ENCODE measurements around the gene SNRPE.

GRCh38 chr1:203860396-203861025 lies 888 bp upstream of the SNRPE start:
- TF ChIP-seq, protein P1, sequence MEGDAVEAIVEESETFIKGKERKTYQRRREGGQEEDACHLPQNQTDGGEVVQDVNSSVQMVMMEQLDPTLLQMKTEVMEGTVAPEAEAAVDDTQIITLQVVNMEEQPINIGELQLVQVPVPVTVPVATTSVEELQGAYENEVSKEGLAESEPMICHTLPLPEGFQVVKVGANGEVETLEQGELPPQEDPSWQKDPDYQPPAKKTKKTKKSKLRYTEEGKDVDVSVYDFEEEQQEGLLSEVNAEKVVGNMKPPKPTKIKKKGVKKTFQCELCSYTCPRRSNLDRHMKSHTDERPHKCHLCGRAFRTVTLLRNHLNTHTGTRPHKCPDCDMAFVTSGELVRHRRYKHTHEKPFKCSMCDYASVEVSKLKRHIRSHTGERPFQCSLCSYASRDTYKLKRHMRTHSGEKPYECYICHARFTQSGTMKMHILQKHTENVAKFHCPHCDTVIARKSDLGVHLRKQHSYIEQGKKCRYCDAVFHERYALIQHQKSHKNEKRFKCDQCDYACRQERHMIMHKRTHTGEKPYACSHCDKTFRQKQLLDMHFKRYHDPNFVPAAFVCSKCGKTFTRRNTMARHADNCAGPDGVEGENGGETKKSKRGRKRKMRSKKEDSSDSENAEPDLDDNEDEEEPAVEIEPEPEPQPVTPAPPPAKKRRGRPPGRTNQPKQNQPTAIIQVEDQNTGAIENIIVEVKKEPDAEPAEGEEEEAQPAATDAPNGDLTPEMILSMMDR (conservative IDR thresholded peaks at IDR 0.05 in 1 of 2, IDR thresholded peaks at IDR 0.05 in 1 of 2; ENCODE audit: extremely low read depth in 1 of 2, insufficient read depth in 1 of 2, low read depth in 1 of 2, low read length in 2 of 2) = no peak
- no peak for TF ChIP-seq EZH2 (IDR thresholded peaks at IDR 0.05; ENCODE audit: borderline replicate concordance, low read length)

Measured in mammary epithelial cell (primary cell).